Measurements from ENCODE around the gene PRKACB.

DNA sequence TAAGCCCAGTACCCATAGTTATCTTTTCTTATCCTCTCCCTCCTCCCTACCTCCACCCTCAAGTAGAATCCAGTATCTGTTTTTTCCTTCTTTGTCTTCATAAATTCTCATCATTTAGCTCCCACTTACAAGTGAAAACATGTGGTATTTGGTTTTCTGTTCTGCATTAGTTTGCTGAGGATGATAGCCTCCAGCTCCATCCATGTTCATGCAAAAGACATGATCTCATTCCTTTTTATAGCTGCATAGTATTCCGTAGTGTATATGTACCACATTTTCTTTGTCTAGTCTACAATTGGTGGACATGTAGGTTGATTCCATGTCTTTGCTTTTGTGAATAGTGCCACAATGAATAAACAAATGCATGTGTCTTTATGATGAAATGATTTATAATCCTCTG, 55.2 kb downstream of the PRKACB start:
- no peak for TF ChIP-seq POLR2A (IDR thresholded peaks at IDR 0.05)
- TF ChIP-seq, protein P1, sequence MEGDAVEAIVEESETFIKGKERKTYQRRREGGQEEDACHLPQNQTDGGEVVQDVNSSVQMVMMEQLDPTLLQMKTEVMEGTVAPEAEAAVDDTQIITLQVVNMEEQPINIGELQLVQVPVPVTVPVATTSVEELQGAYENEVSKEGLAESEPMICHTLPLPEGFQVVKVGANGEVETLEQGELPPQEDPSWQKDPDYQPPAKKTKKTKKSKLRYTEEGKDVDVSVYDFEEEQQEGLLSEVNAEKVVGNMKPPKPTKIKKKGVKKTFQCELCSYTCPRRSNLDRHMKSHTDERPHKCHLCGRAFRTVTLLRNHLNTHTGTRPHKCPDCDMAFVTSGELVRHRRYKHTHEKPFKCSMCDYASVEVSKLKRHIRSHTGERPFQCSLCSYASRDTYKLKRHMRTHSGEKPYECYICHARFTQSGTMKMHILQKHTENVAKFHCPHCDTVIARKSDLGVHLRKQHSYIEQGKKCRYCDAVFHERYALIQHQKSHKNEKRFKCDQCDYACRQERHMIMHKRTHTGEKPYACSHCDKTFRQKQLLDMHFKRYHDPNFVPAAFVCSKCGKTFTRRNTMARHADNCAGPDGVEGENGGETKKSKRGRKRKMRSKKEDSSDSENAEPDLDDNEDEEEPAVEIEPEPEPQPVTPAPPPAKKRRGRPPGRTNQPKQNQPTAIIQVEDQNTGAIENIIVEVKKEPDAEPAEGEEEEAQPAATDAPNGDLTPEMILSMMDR (IDR thresholded peaks at IDR 0.05) = no peak

All from lower leg skin (tissue), 3 donors.